Tibial nerve (tissue), 3 donors: Measurements from ENCODE around the gene CPB2.

ENCODE experiments used
- CTCF ChIP-seq, 5 experiments: fragments of 200-600 bp in 3 of 5; fragments of 450-650 bp in 2 of 5; sonication (generic) in 3 of 5; IDR thresholded peaks; one replicate each; pipeline ENCODE4 v1.5.1; 2016 to 2019; ENCODE audit warnings: antibody characterized with exemption in 5 of 5, mild to moderate bottlenecking in 3 of 5, moderate library complexity in 2 of 5
- POLR2A ChIP-seq, 2 donors: fragments of 450-650 bp; IDR thresholded peaks; one replicate each; pipeline ENCODE4 v1.6.1; 2017; ENCODE audit warnings: antibody characterized with exemption in 2 of 2, mild to moderate bottlenecking in 2 of 2, moderate library complexity in 2 of 2

- no peak for TF ChIP-seq CTCF (IDR thresholded peaks at IDR 0.05)
- no peak for TF ChIP-seq POLR2A (IDR thresholded peaks at IDR 0.05)
Observed at GRCh38 chr13:46101002-46101401, 3.8 kb downstream of the CPB2 start.
